Astrocyte (in vitro differentiated cells and primary cell): ENCODE results near the gene XYLB.

Experiments
- CTCF ChIP-seq: IDR thresholded peaks from 2 replicates; pipeline ENCODE4 v1.5.1; 2011; ENCODE audit warnings: low read depth, mild to moderate bottlenecking, inconsistent platforms, low read length, moderate library complexity; ENCODE audit not compliant: insufficient read depth
- EZH2 ChIP-seq: IDR thresholded peaks from 2 replicates; pipeline ENCODE4 v1.6.1; 2012; ENCODE audit warnings: mild to moderate bottlenecking, low read length, inconsistent platforms; ENCODE audit not compliant: insufficient read depth

- TF ChIP-seq EZH2, result no peak
- TF ChIP-seq CTCF, result no peak
These were observed 41.3 kb downstream of the XYLB start for GRCh38 chr3:38387862-38388261.
